Large intestine (tissue), 3 donors: ENCODE results near the gene ZNF773. TPM values are rescaled to one million over a fixed set of nuclear protein-coding genes. Genes with fewer than 3 reads are reported as not detected.
"Not testable (repeated sequence)": the region's sequence is repeated elsewhere in the genome, so short reads cannot be mapped to it uniquely, and the experiment has no call there.

Source experiments
- DNase-seq, 2 donors: peaks; one replicate each; pipeline versions ENCODE4 v3.0.0 to v3.0.0-alpha.2; 2013
- H3K27ac ChIP-seq: one replicate; pipeline ENCODE4 v1.5.1; 2013; ENCODE audit warnings: low read length
- H3K27me3 ChIP-seq: 2 replicates; pipeline ENCODE4 v1.6.1; 2013; ENCODE audit warnings: low read length; ENCODE audit not compliant: control insufficient read depth, insufficient read depth
- H3K36me3 ChIP-seq: 2 replicates; pipeline ENCODE4 v1.6.1; 2013; ENCODE audit warnings: low read length; ENCODE audit not compliant: control insufficient read depth, insufficient read depth
- H3K4me1 ChIP-seq: one replicate; pipeline ENCODE4 v1.6.1; 2013; ENCODE audit warnings: low read length; ENCODE audit not compliant: control insufficient read depth, insufficient read depth
- H3K4me3 ChIP-seq: one replicate; pipeline ENCODE4 v1.5.1; 2013; ENCODE audit warnings: low read length
- H3K9me3 ChIP-seq: one replicate; pipeline ENCODE4 v1.6.1; 2013; ENCODE audit warnings: mild to moderate bottlenecking, low read depth, low read length, moderate library complexity; ENCODE audit not compliant: control insufficient read depth
- WGBS: methylation state at CpG from one replicate; pipeline ENCODE4 v1.1.5; 2013; ENCODE audit warnings: low lambda C conversion rate; ENCODE audit not compliant: insufficient coverage; 5-methylcytosine and 5-hydroxymethylcytosine counted together
- polyA plus RNA-seq: library from polyadenylated mRNA; unstranded; fragments of 120-200 nt; gene quantifications from one replicate; pipeline ENCODE4 v1.2.1, GENCODE V29; 2013

Gene ZNF773
- polyA plus RNA-seq, 1 donor = 11.8 TPM

GRCh38 chr19:57500400-57500799 lies 662 bp downstream of the ZNF773 start:
- H3K4me1 ChIP-seq, H3K27me3 ChIP-seq, H3K4me3 ChIP-seq, H3K27ac ChIP-seq, DNase-seq: not testable (repeated sequence)
- Histone ChIP-seq H3K9me3 (peaks cover 19% of the 10 kb centered on the region), H3K36me3 (peaks cover 12% of the 10 kb centered on the region)
- 10% methylated on average over 1 of the region's 4 CpGs for WGBS

GRCh38 chr19:57506163-57506562 lies 6.4 kb downstream of the ZNF773 start:
- DNase-seq = no peak
- no peaks in the 10 kb centered on the region for H3K27me3 ChIP-seq
- H3K27ac ChIP-seq = no peak overlapping the region
- no peaks in the 10 kb centered on the region for H3K4me1 ChIP-seq
- H3K36me3 ChIP-seq = peaks cover 38% of the 10 kb centered on the region
- peaks cover 26% of the 10 kb centered on the region for H3K9me3 ChIP-seq
- no CpG with 5 or more reads among the region's 4 CpGs for WGBS
- H3K4me3 ChIP-seq = no peak overlapping the region

- H3K9me3 ChIP-seq = peaks cover 29% of the 10 kb centered on the region
- H3K36me3 ChIP-seq = peaks cover 15% of the 10 kb centered on the region
- DNase-seq = no peak
These were observed 11.7 kb downstream of the ZNF773 start for GRCh38 chr19:57511484-57511883.

GRCh38 chr19:57512845-57513244 lies 13.1 kb downstream of the ZNF773 start:
- DNase-seq = no peak
- Histone ChIP-seq H3K9me3 (peaks cover 28% of the 10 kb centered on the region), H3K4me1 (no peaks in the 10 kb centered on the region), H3K27ac (no peak overlapping the region), H3K27me3 (no peaks in the 10 kb centered on the region), H3K36me3 (peaks cover 4% of the 10 kb centered on the region), H3K4me3 (no peak overlapping the region)
- no CpG with 5 or more reads among the region's 6 CpGs for whole genome bisulfite sequencing

More at GRCh38 chr19:57511484-57511883, 11.7 kb downstream of the ZNF773 start:
- Histone ChIP-seq H3K4me1 (no peaks in the 10 kb centered on the region), H3K27me3 (no peaks in the 10 kb centered on the region), H3K4me3 (no peak overlapping the region), H3K27ac (no peak overlapping the region)

GRCh38 chr19:57515255-57515654 lies 15.5 kb downstream of the ZNF773 start:
- Histone ChIP-seq H3K36me3 (no peaks in the 10 kb centered on the region), H3K9me3 (peaks cover 24% of the 10 kb centered on the region), H3K4me1 (no peaks in the 10 kb centered on the region), H3K4me3 (no peak overlapping the region), H3K27me3 (no peaks in the 10 kb centered on the region), H3K27ac (no peak overlapping the region)
- no CpG with 5 or more reads among the region's 5 CpGs for WGBS
- no peak for DNase-seq

GRCh38 chr19:57518021-57518420 lies 18.3 kb downstream of the ZNF773 start:
- H3K27ac ChIP-seq, H3K36me3 ChIP-seq, H3K4me3 ChIP-seq, H3K4me1 ChIP-seq, H3K27me3 ChIP-seq, H3K9me3 ChIP-seq, DNase-seq: not testable (repeated sequence)
- WGBS = no CpG with 5 or more reads among the region's 4 CpGs

GRCh38 chr19:57527136-57527881 lies 27.6 kb downstream of the ZNF773 start, which contains the start of gene ZNF549:
TSS of gene ZNF549 (plus strand) at chr19:57527356. CDS start at chr19:57527574, 218 bp downstream.
- no CpG with 5 or more reads among the region's 64 CpGs for WGBS
- no peaks in the 10 kb centered on the region for H3K27me3 ChIP-seq
- peak within 1 kb of the TSS; percentile 94 for H3K4me3 ChIP-seq

GRCh38 chr19:57537953-57538547 lies 38.3 kb downstream of the ZNF773 start:
- Histone ChIP-seq H3K27me3 (no peaks in the 10 kb centered on the region), H3K9me3 (peaks cover 58% of the 10 kb centered on the region), H3K4me1 (no peaks in the 10 kb centered on the region), H3K4me3 (no peak overlapping the region), H3K36me3 (peaks cover 75% of the 10 kb centered on the region), H3K27ac (no peak overlapping the region)
- no CpG with 5 or more reads among the region's 7 CpGs for WGBS
- DNase-seq = peak in 1 of 2 donors; percentile 24

More at GRCh38 chr19:57527136-57527881, 27.6 kb downstream of the ZNF773 start, which contains the start of gene ZNF549:
- Histone ChIP-seq H3K9me3 (peaks cover 12% of the 10 kb centered on the region), H3K4me1 (no peaks in the 10 kb centered on the region), H3K27ac (peak within 1 kb of the TSS; percentile 73), H3K36me3 (peaks cover 15% of the 10 kb centered on the region)
- peak; percentile 91 to 95 for DNase-seq

GRCh38 chr19:57546513-57546912 lies 46.8 kb downstream of the ZNF773 start:
- Histone ChIP-seq H3K9me3 (peaks cover 60% of the 10 kb centered on the region), H3K36me3 (peaks cover 74% of the 10 kb centered on the region), H3K27ac (no peak overlapping the region), H3K4me1 (no peaks in the 10 kb centered on the region), H3K4me3 (no peak overlapping the region), H3K27me3 (no peaks in the 10 kb centered on the region)
- WGBS = no CpG with 5 or more reads among the region's 1 CpG
- DNase-seq = no peak

- Histone ChIP-seq H3K36me3 (peaks cover 82% of the 10 kb centered on the region), H3K4me1 (no peaks in the 10 kb centered on the region), H3K27me3 (no peaks in the 10 kb centered on the region), H3K27ac (no peak overlapping the region), H3K9me3 (peaks cover 53% of the 10 kb centered on the region), H3K4me3 (no peak overlapping the region)
- WGBS = no CpG with 5 or more reads among the region's 2 CpGs
- DNase-seq = no peak
These were observed 52.7 kb downstream of the ZNF773 start for GRCh38 chr19:57552432-57552831.
